Common myeloid progenitor, CD34-positive (primary cell): ENCODE data around the gene CSMD2.

Source experiments
- CTCF ChIA-PET: fragments of 350-600 bp; sonication (Branson Sonifier 250); formaldehyde crosslinking; loops from one replicate; lab custom pipeline; 2021; ENCODE audit warnings: antibody characterized with exemption; lab: Charles Lee
- POLR2A ChIA-PET: fragments of 350-600 bp; sonication (Branson Sonifier 250); formaldehyde crosslinking; loops from one replicate; lab custom pipeline; 2021; ENCODE audit warnings: antibody characterized with exemption; lab: Charles Lee
- DNase-seq, 3 donors: peaks; one replicate each; pipeline versions ENCODE4 v3.0.0 to v3.0.0-alpha.2; 2013
- H3K27ac ChIP-seq, 2 experiments: 1 replicate in 1 of 2; 2 replicates in 1 of 2; pipeline ENCODE4 v1.7.0; 2013; ENCODE audit warnings: inconsistent platforms in 2 of 2, low read length in 2 of 2, mild to moderate bottlenecking in 2 of 2, low read depth in 1 of 2, moderate library complexity in 1 of 2; ENCODE audit not compliant: severe bottlenecking in 2 of 2, insufficient read depth in 1 of 2, poor library complexity in 1 of 2
- H3K27me3 ChIP-seq, 5 experiments: replicated peaks in 2 of 5; 1 replicate in 3 of 5; 2 replicates in 2 of 5; pipeline versions ENCODE4 v1.6.1 to v1.7.0; 2013; ENCODE audit warnings: low read length in 4 of 5, mild to moderate bottlenecking in 2 of 5, moderate library complexity in 2 of 5, inconsistent platforms in 1 of 5; ENCODE audit not compliant: insufficient read depth in 5 of 5, control insufficient read depth in 4 of 5
- H3K36me3 ChIP-seq, 4 experiments: 1 replicate in 2 of 4; 2 replicates in 2 of 4; pipeline versions ENCODE4 v1.6.1 to v1.7.0; 2013; ENCODE audit warnings: low read length in 3 of 4, control low read depth in 1 of 4, mild to moderate bottlenecking in 1 of 4; ENCODE audit not compliant: control insufficient read depth in 4 of 4, insufficient read depth in 4 of 4
- H3K4me1 ChIP-seq, 4 experiments: 1 replicate in 3 of 4; 2 replicates in 1 of 4; pipeline versions ENCODE4 v1.6.1 to v1.7.1; 2013; ENCODE audit warnings: low read length in 3 of 4, mild to moderate bottlenecking in 3 of 4, control low read depth in 1 of 4, inconsistent platforms in 1 of 4, moderate library complexity in 1 of 4; ENCODE audit not compliant: control insufficient read depth in 4 of 4, insufficient read depth in 4 of 4; ENCODE audit errors: control extremely low read depth in 1 of 4
- H3K4me3 ChIP-seq, 7 experiments: 1 replicate in 4 of 7; 2 replicates in 3 of 7; pipeline versions ENCODE4 v1.5.1 to v1.7.0; 2013; ENCODE audit warnings: mild to moderate bottlenecking in 7 of 7, low read length in 6 of 7, moderate library complexity in 6 of 7, inconsistent platforms in 2 of 7, low read depth in 2 of 7, control low read depth in 1 of 7; ENCODE audit not compliant: insufficient read depth in 4 of 7, control insufficient read depth in 1 of 7; ENCODE audit errors: extremely low read depth in 1 of 7
- H3K9me3 ChIP-seq, 5 experiments: 1 replicate in 4 of 5; 2 replicates in 1 of 5; pipeline versions ENCODE4 v1.6.1 to v1.7.1; 2013; ENCODE audit warnings: low read length in 4 of 5, mild to moderate bottlenecking in 2 of 5, inconsistent platforms in 1 of 5, low read depth in 1 of 5, moderate library complexity in 1 of 5; ENCODE audit not compliant: control insufficient read depth in 4 of 5, insufficient read depth in 2 of 5; ENCODE audit errors: control extremely low read depth in 1 of 5
- WGBS: methylation state at CpG from one replicate; pipeline ENCODE4 v1.1.5; 2013; ENCODE audit not compliant: insufficient coverage; 5-methylcytosine and 5-hydroxymethylcytosine counted together

Gene CSMD2

DNA sequence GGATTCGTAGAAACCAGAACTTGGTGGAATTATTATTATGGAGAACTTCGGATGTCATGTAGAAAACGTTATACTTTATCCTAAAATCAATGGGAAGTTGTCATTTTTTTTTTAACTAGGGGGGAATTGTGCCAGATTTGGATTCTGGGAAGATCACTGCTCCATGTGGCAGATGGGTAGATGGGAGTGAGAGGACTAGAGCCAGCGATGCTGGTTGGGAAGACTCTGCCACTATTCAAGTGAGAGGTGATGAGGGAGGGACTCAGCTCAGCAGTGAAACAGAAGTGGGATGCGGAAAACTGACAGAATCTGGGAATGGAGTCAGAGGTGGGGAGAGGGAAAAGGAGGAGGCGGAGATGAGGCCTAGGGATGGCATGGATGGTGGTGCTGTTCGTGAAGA is 382.3 kb downstream of the CSMD2 start:
- Histone ChIP-seq H3K9me3 (no peaks in the 10 kb centered on the region), H3K4me1 (no peaks in the 10 kb centered on the region), H3K27me3 (peaks cover 0 to 27% (median 2%) of the 10 kb centered on the region in 5 experiments), H3K36me3 (no peaks in the 10 kb centered on the region), H3K4me3 (no peak overlapping the region), H3K27ac (no peak overlapping the region)
- CTCF ChIA-PET, result interaction anchor here (1.1 kb wide), 1 partner anchor 9 kb away, joined by 3 read pairs; no protein-coding TSS in a partner anchor
- DNase-seq, result no peak
- POLR2A ChIA-PET, result no interaction called here
- WGBS, result 95% methylated on average over 4 of the region's 7 CpGs

- ChIA-PET CTCF (no interaction called here), POLR2A (no interaction called here)
- 100% methylated on average over 2 of the region's 2 CpGs for WGBS
These were observed 383.4 kb downstream of the CSMD2 start for GRCh38 chr1:33781652-33782051.

DNA sequence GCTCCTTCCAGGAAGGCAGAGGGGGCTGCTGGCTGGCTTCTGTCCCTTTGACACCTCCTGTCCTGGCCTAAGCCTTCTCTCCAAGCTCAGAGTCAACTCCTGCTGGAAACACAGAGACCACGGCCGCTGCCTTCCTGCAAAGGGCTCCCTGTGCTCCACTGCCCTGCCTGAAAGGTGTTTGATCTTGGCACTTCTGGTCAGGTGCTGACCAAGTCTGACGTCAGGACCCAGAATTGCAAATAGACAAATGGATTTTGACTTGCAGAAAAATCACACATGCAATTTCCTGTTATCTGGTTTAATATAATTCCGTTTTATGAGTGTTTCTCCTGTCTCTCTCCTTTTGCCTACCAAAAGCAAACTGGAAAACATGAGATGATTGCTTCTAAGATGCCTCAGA is 387.7 kb downstream of the CSMD2 start:
- POLR2A ChIA-PET, result no interaction called here
- Histone ChIP-seq H3K27me3 (peaks cover 0 to 36% (median 0%) of the 10 kb centered on the region in 5 experiments), H3K9me3 (no peaks in the 10 kb centered on the region), H3K36me3 (no peaks in the 10 kb centered on the region), H3K27ac (no peak overlapping the region), H3K4me1 (no peaks in the 10 kb centered on the region), H3K4me3 (no peak overlapping the region)
- DNase-seq, result no peak
- CTCF ChIA-PET, result no interaction called here
- WGBS, result 91% methylated on average over 4 of the region's 4 CpGs

More at GRCh38 chr1:33781652-33782051, 383.4 kb downstream of the CSMD2 start:
- Histone ChIP-seq H3K9me3 (no peaks in the 10 kb centered on the region), H3K4me3 (no peak overlapping the region), H3K27me3 (peaks cover 0 to 33% (median 2%) of the 10 kb centered on the region in 5 experiments), H3K36me3 (no peaks in the 10 kb centered on the region), H3K27ac (no peak overlapping the region), H3K4me1 (no peaks in the 10 kb centered on the region)
- no peak for DNase-seq

GRCh38 chr1:33768821-33769220 is 396.2 kb downstream of the CSMD2 start:
- peaks cover 0 to 13% (median 3%) of the 10 kb centered on the region in 5 experiments for H3K27me3 ChIP-seq
- CTCF ChIA-PET, result no interaction called here
- DNase-seq, result no peak
- no peak overlapping the region for H3K4me3 ChIP-seq
- H3K36me3 ChIP-seq, result no peaks in the 10 kb centered on the region
- peaks cover 0 to 2% (median 0%) of the 10 kb centered on the region in 5 experiments for H3K9me3 ChIP-seq
- POLR2A ChIA-PET, result no interaction called here
- H3K27ac ChIP-seq, result no peak overlapping the region
- H3K4me1 ChIP-seq, result no peaks in the 10 kb centered on the region
- WGBS, result 71% methylated on average over 1 of the region's 2 CpGs

DNA sequence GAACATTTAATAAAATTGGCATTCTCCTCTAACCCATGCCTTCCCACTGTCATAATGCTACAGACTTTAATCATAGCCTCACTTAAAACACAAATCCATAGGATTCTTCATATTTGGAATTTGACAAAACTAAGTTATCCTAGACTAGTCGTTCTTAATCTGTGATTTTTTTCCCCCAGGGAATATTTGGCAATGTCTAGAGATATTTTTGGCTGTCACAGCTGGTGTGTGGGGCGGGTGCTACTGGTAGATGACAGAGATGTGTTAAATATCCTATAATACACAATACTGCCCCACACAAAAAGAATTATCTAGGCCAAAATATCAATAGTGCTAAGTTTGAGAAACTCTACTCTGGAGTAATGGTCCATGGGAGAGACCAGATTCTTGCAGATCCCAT is 396.9 kb downstream of the CSMD2 start:
- POLR2A ChIA-PET, result no interaction called here
- WGBS, result no CpG with 5 or more reads among the region's 2 CpGs
- H3K4me1 ChIP-seq, result no peaks in the 10 kb centered on the region
- no peak overlapping the region for H3K4me3 ChIP-seq
- H3K27me3 ChIP-seq, result peaks cover 0 to 13% (median 3%) of the 10 kb centered on the region in 5 experiments
- no peak overlapping the region for H3K27ac ChIP-seq
- CTCF ChIA-PET, result no interaction called here
- DNase-seq, result no peak
- peaks cover 0 to 2% (median 0%) of the 10 kb centered on the region in 5 experiments for H3K9me3 ChIP-seq
- H3K36me3 ChIP-seq, result no peaks in the 10 kb centered on the region

DNA sequence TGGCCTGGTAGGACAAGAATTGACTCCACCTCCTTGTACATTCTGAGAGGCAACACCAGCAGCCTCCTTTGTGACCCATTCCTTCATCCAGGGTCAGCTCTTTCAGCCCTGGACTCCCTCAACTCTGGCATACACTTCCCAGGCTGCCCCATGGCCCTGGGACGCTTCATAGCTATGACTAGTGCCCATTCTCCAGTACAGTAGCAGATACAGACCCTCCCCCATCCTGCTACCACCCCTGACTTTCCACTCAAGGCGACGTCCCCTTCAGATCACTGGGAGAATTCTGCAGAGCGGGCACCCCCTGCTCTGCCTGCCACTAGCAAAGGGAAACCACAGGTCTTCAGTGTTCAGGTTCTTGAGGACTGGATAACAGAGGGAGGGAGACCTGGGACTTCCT is 400.9 kb downstream of the CSMD2 start:
- Histone ChIP-seq H3K9me3 (no peaks in the 10 kb centered on the region), H3K4me3 (no peak overlapping the region), H3K4me1 (no peaks in the 10 kb centered on the region), H3K36me3 (no peaks in the 10 kb centered on the region), H3K27me3 (peaks cover 0 to 2% (median 0%) of the 10 kb centered on the region in 5 experiments), H3K27ac (no peak overlapping the region)
- WGBS, result 100% methylated on average over 1 of the region's 4 CpGs
- POLR2A ChIA-PET, result no interaction called here
- CTCF ChIA-PET, result no interaction called here
- DNase-seq, result no peak

GRCh38 chr1:33763406-33763805 is 401.6 kb downstream of the CSMD2 start:
- H3K27me3 ChIP-seq, result peaks cover 0 to 2% (median 0%) of the 10 kb centered on the region in 5 experiments
- ChIA-PET CTCF (no interaction called here), POLR2A (no interaction called here)
- H3K9me3 ChIP-seq, result no peaks in the 10 kb centered on the region
- no peak for DNase-seq
- WGBS, result 90% methylated on average over 2 of the region's 3 CpGs
- H3K27ac ChIP-seq, result no peak overlapping the region
- H3K4me3 ChIP-seq, result no peak overlapping the region
- no peaks in the 10 kb centered on the region for H3K4me1 ChIP-seq
- H3K36me3 ChIP-seq, result no peaks in the 10 kb centered on the region
